ENCODE measurements around the gene TACR3. TPM values are rescaled to one million over a fixed set of nuclear protein-coding genes. Genes with fewer than 3 reads are reported as not detected.
"Not testable (repeated sequence)": the region's sequence is repeated elsewhere in the genome, so short reads cannot be mapped to it uniquely, and the experiment has no call there.

Gene TACR3
- total and polyA plus RNA-seq, 3 donors from 2014 or later, result 0.05 to 0.19 (median 0.08) TPM

DNA sequence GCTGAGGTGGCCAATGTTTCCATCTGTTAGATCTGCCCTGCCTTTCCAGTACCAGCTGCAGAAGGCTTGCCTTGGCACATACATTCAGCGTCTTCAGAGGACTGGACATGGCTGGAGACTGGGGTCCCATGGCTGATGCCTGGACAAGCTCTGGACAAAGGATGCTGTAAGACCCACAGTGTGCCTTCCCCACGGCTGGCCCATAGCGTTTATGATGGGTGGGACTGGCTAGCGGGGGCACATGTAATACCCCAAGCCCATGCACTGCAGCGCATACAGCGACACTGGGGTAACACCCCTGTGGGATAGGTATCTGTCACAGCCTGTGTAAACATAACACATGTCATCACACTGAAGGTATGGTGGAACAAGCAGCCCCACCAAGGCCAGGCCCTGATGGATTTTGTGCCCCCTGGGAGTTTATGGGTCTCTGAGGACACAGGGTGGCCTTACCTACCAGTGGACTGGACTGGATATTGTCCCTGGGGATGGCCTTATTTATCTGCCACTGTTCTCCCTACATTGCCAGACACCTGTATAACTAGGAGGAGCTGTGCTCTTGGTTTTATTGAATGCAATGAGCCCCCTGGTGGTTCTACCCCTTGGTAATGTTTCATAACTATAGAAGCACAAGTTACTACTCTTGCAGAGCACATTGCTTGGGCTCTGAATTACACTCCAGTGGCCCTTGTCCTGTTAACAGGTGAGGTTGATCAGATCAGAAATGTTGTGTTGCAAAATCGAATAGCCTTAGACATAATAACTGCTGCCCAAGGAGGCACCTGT is 34.3 kb upstream of the TACR3 start:
- DNase-seq, result no peak
- 89 to 90% methylated on average over 7 of the region's 7 CpGs for WGBS, 2 donors
- no peak for TF ChIP-seq CTCF (IDR thresholded peaks at IDR 0.05)
- no peak for TF ChIP-seq POLR2A (IDR thresholded peaks at IDR 0.05)
- Histone ChIP-seq H3K36me3 (ENCODE audit: low read depth, missing control alignments) (no peaks in the 10 kb centered on the region), H3K4me1 (no peaks in the 10 kb centered on the region), H3K9me3 (no peaks in the 10 kb centered on the region), H3K4me3 (no peak overlapping the region), H3K27ac (no peak overlapping the region), H3K27me3 (no peaks in the 10 kb centered on the region)
- intact Hi-C loops (cut with DNase I; ENCODE audit: low total_unique reads), result no loop called here

- DNase-seq; H3K27ac ChIP-seq; H3K9me3 ChIP-seq; intact Hi-C loops (cut with DNase I; ENCODE audit: low total_unique reads); H3K36me3 ChIP-seq (ENCODE audit: low read depth, missing control alignments); H3K27me3 ChIP-seq; H3K4me1 ChIP-seq: not testable (repeated sequence)
- H3K4me3 ChIP-seq, result peak overlapping the region in 1 of 2 donors; percentile 26
- WGBS, 2 donors, result 95% methylated on average over 18 of the region's 27 CpGs; no CpG with 5 or more reads in 1 of the 2 donors
Measured at GRCh38 chr4:103723150-103723549, 3.4 kb upstream of the TACR3 start.

DNA sequence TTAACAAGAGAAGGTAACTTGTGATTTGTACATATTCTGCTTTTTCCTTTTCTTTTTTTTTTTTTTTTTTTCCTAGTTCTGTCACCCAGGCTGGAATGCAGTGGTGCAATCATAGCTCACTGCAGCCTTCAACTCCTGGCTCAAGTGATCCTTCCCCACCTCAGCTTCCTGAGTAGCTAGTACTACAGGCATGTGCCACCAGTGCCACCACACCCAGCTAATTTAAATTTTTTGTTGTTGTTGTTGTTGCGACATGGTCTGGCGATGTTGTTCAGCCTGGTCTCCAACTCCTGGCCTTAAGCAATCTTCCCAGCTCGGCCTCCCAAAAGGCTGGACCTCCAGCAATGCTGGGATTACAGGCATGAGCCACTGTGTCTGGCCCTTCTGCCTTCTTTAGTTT is 1.5 kb upstream of the TACR3 start:
- no peaks in the 10 kb centered on the region for H3K27me3 ChIP-seq
- H3K36me3 ChIP-seq (ENCODE audit: low read depth, missing control alignments), result no peaks in the 10 kb centered on the region
- intact Hi-C loops (cut with DNase I; ENCODE audit: low total_unique reads), result no loop called here
- 93 to 100% methylated on average over 3 of the region's 3 CpGs for WGBS, 2 donors
- no peak for TF ChIP-seq POLR2A (IDR thresholded peaks at IDR 0.05)
- TF ChIP-seq CTCF (IDR thresholded peaks at IDR 0.05), result no peak
- DNase-seq, result no peak
- no peaks in the 10 kb centered on the region for H3K4me1 ChIP-seq
- no peak overlapping the region for H3K27ac ChIP-seq
- H3K4me3 ChIP-seq, result no peak overlapping the region
- H3K9me3 ChIP-seq, result no peaks in the 10 kb centered on the region

GRCh38 chr4:103720661-103721060 is 876 bp upstream of the TACR3 start:
- Histone ChIP-seq H3K4me3 (no peak overlapping the region), H3K27ac (no peak overlapping the region), H3K36me3 (ENCODE audit: low read depth, missing control alignments) (no peaks in the 10 kb centered on the region), H3K27me3 (no peaks in the 10 kb centered on the region), H3K4me1 (no peaks in the 10 kb centered on the region), H3K9me3 (no peaks in the 10 kb centered on the region)
- intact Hi-C loops (cut with DNase I; ENCODE audit: low total_unique reads), result no loop called here
- 40 to 54% methylated on average over 8 of the region's 8 CpGs for WGBS, 2 donors
- TF ChIP-seq CTCF (IDR thresholded peaks at IDR 0.05) (no peak), POLR2A (IDR thresholded peaks at IDR 0.05) (no peak)
- no peak for DNase-seq

DNA sequence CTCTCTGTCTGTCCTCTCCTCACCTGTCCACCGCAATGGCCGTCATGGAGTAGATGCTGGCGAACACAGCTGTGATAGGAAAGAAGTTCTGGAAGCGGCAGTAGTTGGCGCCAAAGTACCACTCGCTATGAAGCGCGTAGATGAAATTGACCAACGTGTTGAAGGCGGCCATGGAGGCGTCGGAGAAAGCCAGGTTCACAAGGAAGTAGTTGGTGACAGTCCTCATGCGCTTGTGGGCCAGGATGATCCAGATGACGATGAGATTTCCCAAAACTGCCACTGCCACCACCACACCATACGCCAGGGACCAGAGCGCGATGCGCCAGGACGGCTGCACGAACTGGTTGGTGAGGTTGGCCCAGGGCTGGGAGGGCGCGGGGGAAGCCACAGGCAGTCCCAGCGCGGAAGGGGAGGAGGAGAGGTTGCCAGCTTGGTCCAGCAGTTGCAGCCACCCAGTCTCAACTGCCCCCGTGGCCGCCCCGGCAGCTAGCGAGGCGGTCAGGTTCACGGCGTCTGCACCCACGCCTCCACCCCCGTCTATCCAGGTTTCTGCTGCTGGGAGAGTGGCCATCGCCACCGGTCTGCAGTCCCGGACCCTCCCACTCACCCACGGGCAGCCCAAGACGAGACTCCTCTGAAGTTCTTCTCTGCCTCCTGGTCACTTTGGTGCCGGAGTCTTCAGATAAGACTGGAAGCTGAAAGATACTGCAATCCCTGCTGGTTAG is 518 bp downstream of the TACR3 start:
- H3K4me1 ChIP-seq, result no peaks in the 10 kb centered on the region
- H3K36me3 ChIP-seq (ENCODE audit: low read depth, missing control alignments), result no peaks in the 10 kb centered on the region
- no peak for DNase-seq
- no peaks in the 10 kb centered on the region for H3K27me3 ChIP-seq
- 1 to 12% methylated on average over 16 to 36 of the region's 39 CpGs for WGBS, 2 donors
- H3K9me3 ChIP-seq, result no peaks in the 10 kb centered on the region
- TF ChIP-seq POLR2A (IDR thresholded peaks at IDR 0.05) (no peak), CTCF (IDR thresholded peaks at IDR 0.05) (no peak)
- H3K27ac ChIP-seq, result no peak overlapping the region
- peak overlapping the region; percentile 11 to 12 for H3K4me3 ChIP-seq
- intact Hi-C loops (cut with DNase I; ENCODE audit: low total_unique reads), result no loop called here

Data from testis (tissue), 3 donors.